GM19438 (cell line): ENCODE data around the gene CDH4.

ENCODE experiments used
- ATAC-seq: cut with Tn5 transposase; IDR thresholded peaks from one replicate; pipeline ENCODE4 v1.9.1; 2021; ENCODE audit warnings: low read depth; ENCODE audit not compliant: unreplicated experiment

Gene CDH4

GRCh38 chr20:61801065-61801360, 549.0 kb downstream of the CDH4 start:
- ATAC-seq = no peak

- ATAC-seq = no peak
Observed at GRCh38 chr20:61801428-61801827, 549.4 kb downstream of the CDH4 start.

GRCh38 chr20:61801857-61802442, 549.9 kb downstream of the CDH4 start:
- no peak for ATAC-seq

GRCh38 chr20:61802721-61803311, 550.8 kb downstream of the CDH4 start:
- ATAC-seq = no peak

GRCh38 chr20:61803416-61803914, 551.4 kb downstream of the CDH4 start:
- no peak for ATAC-seq

GRCh38 chr20:61803915-61804751, 552.1 kb downstream of the CDH4 start:
- ATAC-seq = no peak

GRCh38 chr20:61804752-61805295, 552.8 kb downstream of the CDH4 start:
- no peak for ATAC-seq

GRCh38 chr20:61805365-61805764, 553.3 kb downstream of the CDH4 start:
- ATAC-seq = no peak

- ATAC-seq = no peak
Observed at GRCh38 chr20:61805781-61806180, 553.7 kb downstream of the CDH4 start.

- no peak for ATAC-seq
Observed at GRCh38 chr20:61806314-61806713, 554.3 kb downstream of the CDH4 start.

- ATAC-seq = no peak
Observed at GRCh38 chr20:61806995-61807394, 554.9 kb downstream of the CDH4 start.

GRCh38 chr20:61807471-61808160, 555.6 kb downstream of the CDH4 start:
- ATAC-seq = no peak

- no peak for ATAC-seq
Observed at GRCh38 chr20:61808447-61808846, 556.4 kb downstream of the CDH4 start.

GRCh38 chr20:61809006-61809770, 557.1 kb downstream of the CDH4 start:
- ATAC-seq = no peak

- no peak for ATAC-seq
Observed at GRCh38 chr20:61810066-61810737, 558.1 kb downstream of the CDH4 start.

- no peak for ATAC-seq
Observed at GRCh38 chr20:61810738-61811135, 558.7 kb downstream of the CDH4 start.

GRCh38 chr20:61811166-61811565, 559.1 kb downstream of the CDH4 start:
- ATAC-seq = no peak

GRCh38 chr20:61812121-61812844, 560.2 kb downstream of the CDH4 start:
- no peak for ATAC-seq

GRCh38 chr20:61812845-61813485, 560.9 kb downstream of the CDH4 start:
- no peak for ATAC-seq
